AG09309 (cell line): ENCODE results near the gene SMIM28.

Source experiments
- DNase-seq: peaks from one replicate; pipeline ENCODE4 v3.0.0-alpha.2; 2010; ENCODE audit warnings: low read depth
- H3K4me3 ChIP-seq: 2 replicates; pipeline ENCODE4 v1.5.1; 2011; ENCODE audit warnings: mild to moderate bottlenecking, low read depth, low read length, moderate library complexity; ENCODE audit not compliant: control insufficient read depth
- CTCF ChIP-seq: IDR thresholded peaks from 2 replicates; pipeline ENCODE4 v1.5.1; 2011; ENCODE audit warnings: mild to moderate bottlenecking, low read depth, low read length, inconsistent platforms; ENCODE audit not compliant: insufficient read depth, control insufficient read depth; ENCODE audit errors: missing control alignments

SMIM28 gene

DNA sequence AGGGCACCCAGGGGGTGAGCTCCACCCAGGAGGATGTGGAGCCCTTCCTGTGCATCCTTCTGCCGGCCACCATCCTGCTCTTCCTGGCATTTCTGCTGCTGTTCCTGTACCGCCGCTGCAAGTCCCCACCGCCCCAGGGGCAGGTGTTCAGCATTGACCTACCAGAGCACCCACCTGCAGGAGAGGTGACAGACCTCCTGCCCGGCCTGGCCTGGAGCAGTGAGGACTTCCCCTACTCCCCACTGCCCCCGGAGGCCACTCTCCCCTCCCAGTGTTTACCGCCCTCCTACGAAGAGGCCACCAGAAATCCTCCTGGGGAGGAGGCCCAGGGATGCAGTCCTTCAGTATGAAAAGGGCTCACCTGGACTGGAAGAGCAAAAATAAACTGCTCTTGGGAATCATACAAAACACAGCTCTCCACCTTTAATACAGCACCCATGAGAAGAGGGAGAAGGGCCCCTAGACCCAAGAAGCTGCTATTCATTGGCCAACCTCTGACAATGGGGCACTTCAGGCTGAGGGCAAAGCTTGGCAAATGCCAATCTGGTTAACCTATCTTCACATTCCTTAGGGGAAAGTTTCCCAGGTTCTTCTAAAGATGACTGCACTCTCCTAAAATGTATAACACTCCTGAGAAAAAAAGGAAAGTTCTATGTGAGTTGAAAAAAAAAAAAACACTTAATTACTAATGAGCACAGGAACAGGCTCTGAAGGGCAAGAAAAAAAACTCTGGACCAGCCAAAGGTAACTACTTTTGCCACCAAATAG lies 5.0 kb downstream of the SMIM28 start:
- H3K4me3 ChIP-seq = no peak overlapping the region
- no peak for TF ChIP-seq CTCF
- no peak for DNase-seq

- DNase-seq = no peak
- no peak overlapping the region for H3K4me3 ChIP-seq
- TF ChIP-seq CTCF = no peak
These were observed 6.1 kb downstream of the SMIM28 start for GRCh38 chr6:138383776-138384175.

GRCh38 chr6:138386897-138387296 lies 9.2 kb downstream of the SMIM28 start:
- H3K4me3 ChIP-seq = no peak overlapping the region
- no peak for TF ChIP-seq CTCF
- no peak for DNase-seq

- no peak for DNase-seq
- no peak for TF ChIP-seq CTCF
These were observed 10.1 kb downstream of the SMIM28 start for GRCh38 chr6:138387577-138388368.

DNA sequence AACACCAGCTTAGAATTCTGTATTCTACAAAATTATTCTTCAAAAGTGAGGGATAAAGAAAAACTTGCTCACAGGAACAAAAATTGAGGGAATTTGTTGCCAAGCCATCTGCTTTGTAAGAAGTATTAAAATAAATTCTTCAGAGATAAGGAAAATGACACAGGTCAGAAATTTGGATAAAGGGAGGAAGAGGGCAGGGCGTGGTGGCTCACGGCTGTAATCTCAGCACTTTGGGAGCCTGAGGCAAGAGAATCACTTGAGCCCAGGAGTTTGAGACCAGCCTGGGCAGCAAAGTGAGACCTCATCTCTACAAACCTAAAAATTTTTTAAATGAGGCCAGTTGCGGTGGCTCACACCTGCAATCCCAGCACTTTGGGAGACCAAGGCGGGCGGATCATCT lies 11.8 kb downstream of the SMIM28 start:
- TF ChIP-seq CTCF = no peak
- no peak overlapping the region for H3K4me3 ChIP-seq

More at GRCh38 chr6:138387577-138388368, 10.1 kb downstream of the SMIM28 start:
- no peak overlapping the region for H3K4me3 ChIP-seq

DNA sequence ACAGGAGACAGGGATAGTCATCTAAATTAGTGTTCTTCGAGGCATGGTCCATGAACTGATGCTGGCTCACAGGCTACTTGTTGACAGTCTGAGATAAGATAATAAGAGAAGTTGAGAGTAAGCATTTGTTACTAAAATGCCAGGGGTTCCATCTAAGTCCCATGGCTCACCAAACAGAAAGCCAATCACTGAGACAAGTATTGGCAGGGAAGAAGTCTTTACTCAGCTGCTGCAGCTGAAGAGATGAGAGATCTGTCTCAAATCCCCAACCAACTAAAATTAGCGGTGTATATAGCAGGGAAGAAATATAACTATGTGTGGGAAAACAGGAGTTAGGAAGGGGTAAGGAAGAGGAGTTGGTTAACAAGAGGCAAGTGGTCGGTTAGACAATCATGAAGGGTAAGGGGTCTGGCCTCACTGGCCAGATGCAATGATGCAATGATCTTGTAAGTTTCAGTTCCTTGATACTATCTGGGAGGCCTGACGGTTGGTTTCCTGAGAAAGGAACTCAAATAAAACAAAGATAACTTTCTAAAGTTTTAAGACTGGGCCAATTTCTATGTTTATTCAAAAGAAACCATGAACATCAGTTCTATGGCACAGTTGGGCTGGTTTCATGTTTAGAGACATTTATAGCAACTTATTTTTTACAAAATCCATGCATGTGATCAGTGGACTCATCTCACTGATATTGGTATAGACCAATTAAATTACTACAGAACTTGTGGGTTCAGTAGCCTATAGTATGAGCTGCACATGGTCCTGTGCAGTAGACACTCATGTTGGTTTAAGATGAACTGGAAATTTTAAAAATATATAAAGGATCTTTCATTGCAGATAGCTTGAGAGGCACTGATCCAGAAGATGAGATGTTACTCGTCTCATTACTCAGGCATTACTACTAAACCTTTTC lies 16.4 kb downstream of the SMIM28 start:
- DNase-seq = no peak
- H3K4me3 ChIP-seq = no peak overlapping the region
- TF ChIP-seq CTCF = no peak

More for the DNA sequence above, 11.8 kb downstream of the SMIM28 start:
- DNase-seq = no peak
